Activated CD4-positive, alpha-beta T cell treated with anti-CD3 and anti-CD28 coated beads for 24 hours (primary cell): ENCODE results near the gene ZNF106.
A peak's percentile ranks its signal among the peaks of the same experiment; 100 is the strongest.

Experiments
- DNase-seq, 2 donors: peaks; one replicate each; pipeline ENCODE4 v3.0.0-alpha.2; 2020; ENCODE audit warnings: low read depth in 2 of 2

ZNF106 gene

GRCh38 chr15:42405863-42406482, 85.0 kb downstream of the ZNF106 start:
- no peak for DNase-seq

- no peak for DNase-seq
Observed at GRCh38 chr15:42404461-42405235, 86.3 kb downstream of the ZNF106 start.

DNA sequence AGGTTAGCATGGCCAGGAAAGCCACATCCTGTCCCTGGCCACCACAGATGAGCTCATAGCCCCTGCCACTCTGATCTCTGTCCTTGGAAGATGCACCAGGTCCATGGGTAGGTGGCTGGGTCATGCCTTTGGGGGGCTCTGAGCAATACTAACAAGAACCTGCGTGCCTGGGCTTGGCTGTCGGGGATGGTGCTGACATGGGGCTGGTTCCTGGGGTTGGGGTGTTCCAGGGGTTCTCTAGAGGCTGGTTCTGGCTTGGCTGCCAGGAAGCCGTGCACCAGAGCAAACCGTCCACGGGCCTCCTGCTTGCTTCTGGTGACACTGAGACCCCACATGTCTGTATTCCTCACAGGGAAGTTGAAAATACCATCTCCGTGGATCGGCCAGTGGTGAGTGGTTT, 87.6 kb downstream of the ZNF106 start:
- DNase-seq: no peak

GRCh38 chr15:42402455-42403205, 88.3 kb downstream of the ZNF106 start:
- no peak for DNase-seq

GRCh38 chr15:42401544-42402454, 89.1 kb downstream of the ZNF106 start:
- no peak for DNase-seq

DNA sequence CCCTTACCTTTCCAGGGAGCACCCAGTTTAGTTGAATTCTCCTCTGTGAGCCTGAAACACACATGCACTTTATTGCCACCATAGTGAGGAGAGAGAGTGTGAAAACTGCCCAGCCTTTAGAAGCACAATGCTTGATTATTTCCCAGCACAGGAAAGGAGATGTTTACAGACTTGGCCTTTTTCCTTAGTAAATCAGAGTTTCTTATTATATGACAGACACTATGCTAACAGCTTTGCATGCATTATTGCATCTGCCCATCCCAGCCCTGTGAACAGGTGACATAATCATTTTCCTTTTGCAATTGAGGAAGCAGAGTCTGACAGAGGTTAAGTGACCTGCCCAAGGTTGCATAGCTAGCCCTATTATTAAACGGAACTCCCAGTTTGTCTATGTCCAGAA, 95.1 kb downstream of the ZNF106 start:
- DNase-seq: no peak

GRCh38 chr15:42394106-42394505, 96.8 kb downstream of the ZNF106 start:
- no peak for DNase-seq

DNA sequence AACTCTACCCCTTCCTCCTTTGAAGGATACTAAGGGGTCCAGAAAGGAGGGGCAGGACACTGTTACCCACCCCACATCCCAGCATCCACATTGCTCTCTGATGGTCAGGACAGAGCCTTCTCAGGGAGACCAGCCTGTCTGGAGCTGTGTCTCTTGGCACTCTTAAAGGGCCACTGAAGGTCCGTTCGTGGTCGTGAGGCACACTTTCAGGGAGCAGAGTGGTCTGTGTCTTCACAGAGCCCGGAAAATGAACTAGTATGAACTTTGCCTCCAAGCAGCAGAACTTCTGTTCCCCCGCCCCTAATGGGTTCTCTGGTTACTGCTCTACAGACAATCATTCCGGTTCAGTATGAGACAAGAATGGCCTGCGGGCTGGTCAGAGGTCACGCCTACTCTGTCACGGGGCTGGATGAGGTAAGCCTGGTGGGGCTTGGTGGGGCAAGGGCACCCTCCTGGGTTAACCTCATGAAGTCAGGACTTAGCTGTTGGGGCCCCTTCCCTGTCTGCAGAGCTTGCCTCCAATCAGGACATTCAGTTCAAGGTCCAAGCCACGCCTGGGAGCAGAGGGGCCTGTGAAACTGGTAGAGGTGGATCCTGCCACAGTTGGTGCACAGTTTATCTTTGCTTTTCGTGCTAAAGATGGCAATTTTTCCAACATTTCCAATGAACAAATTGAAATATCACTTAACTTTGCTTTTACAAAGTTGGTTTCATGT, 98.5 kb downstream of the ZNF106 start:
- no peak for DNase-seq

GRCh38 chr15:42387603-42388002, 103.3 kb downstream of the ZNF106 start:
- DNase-seq: no peak

GRCh38 chr15:42385980-42386700, 104.8 kb downstream of the ZNF106 start:
- DNase-seq: no peak

- peak in 1 of 2 donors; percentile 5 for DNase-seq
Observed at GRCh38 chr15:42385206-42385979, 105.5 kb downstream of the ZNF106 start.

DNA sequence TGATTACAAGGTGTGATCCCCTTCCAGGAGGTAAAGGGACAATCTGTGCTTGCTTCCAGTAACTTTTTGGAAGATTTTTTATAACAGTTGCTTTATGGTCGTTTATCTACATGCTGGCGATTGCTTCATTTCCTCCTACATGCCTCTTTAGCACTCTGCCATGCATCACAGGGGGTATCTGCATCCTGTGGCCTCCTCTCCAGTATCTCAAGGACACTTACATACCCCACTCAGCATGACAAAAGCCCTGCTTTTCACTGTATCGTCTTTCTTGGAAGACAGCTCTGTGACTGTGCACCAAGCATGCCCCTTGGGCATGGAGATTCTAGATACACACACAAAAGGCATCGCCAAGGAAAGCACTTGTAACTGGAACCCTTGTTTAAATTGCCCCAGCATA, 106.3 kb downstream of the ZNF106 start:
- DNase-seq: no peak

- DNase-seq: no peak
Observed at GRCh38 chr15:42378011-42378410, 112.9 kb downstream of the ZNF106 start.

DNA sequence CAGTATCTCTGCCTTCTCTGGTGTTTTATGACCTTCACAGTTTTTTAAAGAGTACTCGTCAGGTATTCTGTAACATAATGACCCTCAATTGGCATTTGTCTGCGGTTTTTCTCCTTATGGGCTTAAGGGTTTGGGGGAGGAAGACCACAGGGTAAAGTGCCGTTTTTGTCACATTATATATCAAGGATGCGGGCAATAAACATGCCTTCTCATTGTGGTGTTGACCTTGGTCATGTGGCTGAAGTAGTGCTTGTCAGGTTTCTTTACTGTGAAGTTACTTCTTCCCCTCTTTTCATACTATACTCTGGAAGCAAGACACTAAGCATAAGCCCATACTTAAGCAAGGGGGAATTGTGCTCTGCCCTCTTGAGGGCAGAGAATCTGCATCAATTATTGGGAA, 115.0 kb downstream of the ZNF106 start:
- DNase-seq: no peak

DNA sequence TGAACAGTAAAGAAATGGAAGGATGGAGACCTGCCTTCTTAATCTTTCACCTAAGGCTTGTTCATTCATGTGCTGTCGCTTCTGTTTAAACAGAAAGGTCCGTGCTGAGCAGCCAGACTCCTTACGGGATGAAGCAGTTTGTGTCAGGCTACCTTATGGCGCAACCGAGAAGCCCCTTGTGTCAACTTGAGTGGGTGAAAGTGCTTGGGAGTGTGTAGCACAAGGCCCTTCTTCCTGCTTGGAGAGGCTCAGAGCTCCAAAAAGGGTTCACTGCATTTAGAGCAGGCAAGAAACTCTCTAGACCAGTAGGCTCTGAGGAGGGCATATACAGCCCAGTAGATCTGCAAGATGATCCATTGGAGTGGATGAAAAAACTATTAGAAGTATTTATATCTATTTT, 115.7 kb downstream of the ZNF106 start:
- DNase-seq: no peak

GRCh38 chr15:42374810-42375209, 116.1 kb downstream of the ZNF106 start:
- no peak for DNase-seq

GRCh38 chr15:42373936-42374335, 117.0 kb downstream of the ZNF106 start:
- DNase-seq: no peak

GRCh38 chr15:42373274-42373673, 117.7 kb downstream of the ZNF106 start:
- DNase-seq: no peak

DNA sequence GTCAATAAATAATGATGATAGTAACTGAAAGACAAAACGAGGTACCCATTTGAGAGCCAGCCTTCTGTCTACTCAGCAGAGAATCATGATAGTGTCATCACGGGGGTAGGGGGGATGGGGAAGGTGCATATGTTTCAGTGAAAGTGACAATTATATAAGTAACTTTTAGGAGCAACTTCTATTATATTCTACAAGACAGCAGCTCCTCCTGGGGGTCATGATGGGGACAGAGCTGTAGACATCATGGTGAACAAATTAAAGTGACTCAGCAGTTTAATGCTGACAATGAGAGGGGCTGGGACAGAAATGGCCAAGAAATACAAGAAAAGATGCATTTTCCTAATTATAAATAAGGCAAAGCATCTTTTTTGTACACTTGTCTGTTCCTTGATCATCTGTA, 119.8 kb downstream of the ZNF106 start:
- DNase-seq: no peak

- no peak for DNase-seq
Observed at GRCh38 chr15:42368096-42368495, 122.8 kb downstream of the ZNF106 start.
